MCF 10A (cell line): ENCODE results near the gene RINL. TPM values are rescaled to one million over a fixed set of nuclear protein-coding genes. Genes with fewer than 3 reads are reported as not detected.

Source experiments
- BruUV-seq: library from RNA; stranded (reverse); fragments of 400-500 nt; replicated peaks from 2 replicates; lab custom pipeline; 2021; lab: Mats Ljungman, UMichigan
- CTCF ChIA-PET: fragments of 300-600 bp; sonication (Branson Sonifier 250); formaldehyde crosslinking; extraction: SDS; loops from one replicate; lab custom pipeline; 2021; ENCODE audit warnings: antibody characterized with exemption, inconsistent platforms; lab: Yijun Ruan, JAX
- POLR2A ChIA-PET: fragments of 300-600, 350-650 bp; sonication (Branson Sonifier 250); formaldehyde crosslinking; extraction: SDS; loops from one replicate; lab custom pipeline; 2020; ENCODE audit warnings: antibody characterized with exemption, inconsistent platforms; lab: Yijun Ruan, JAX
- DNase-seq: peaks from one replicate; pipeline ENCODE4 v3.0.0-alpha.2; 2018; ENCODE audit not compliant: unreplicated experiment
- H3K27ac Mint-ChIP-seq: one replicate; pipeline ENCODE4 v1.8.0; 2022; ENCODE audit warnings: mild to moderate bottlenecking, low read depth, mixed read lengths; ENCODE audit not compliant: unreplicated experiment
- H3K27me3 Mint-ChIP-seq: one replicate; pipeline ENCODE4 v1.8.0; 2022; ENCODE audit warnings: mixed read lengths; ENCODE audit not compliant: insufficient read depth, unreplicated experiment
- H3K36me3 Mint-ChIP-seq: one replicate; pipeline ENCODE4 v1.8.0; 2022; ENCODE audit warnings: mild to moderate bottlenecking, moderate library complexity, mixed read lengths; ENCODE audit not compliant: insufficient read depth, unreplicated experiment
- H3K4me1 Mint-ChIP-seq: one replicate; pipeline ENCODE4 v1.8.0; 2022; ENCODE audit warnings: mixed read lengths; ENCODE audit not compliant: insufficient read depth, unreplicated experiment
- H3K4me3 Mint-ChIP-seq: one replicate; pipeline ENCODE4 v1.8.0; 2022; ENCODE audit warnings: mild to moderate bottlenecking, moderate library complexity, mixed read lengths; ENCODE audit not compliant: unreplicated experiment
- H3K9me3 Mint-ChIP-seq: one replicate; pipeline ENCODE4 v1.8.0; 2022; ENCODE audit warnings: mixed read lengths; ENCODE audit not compliant: unreplicated experiment
- intact Hi-C: fragments of 100-400 bp; cut with micrococcal nuclease; formaldehyde crosslinking; loops from 2 replicates; pipeline ENCODE4 v1.14.1; 2022
- total RNA-seq: library from RNA; stranded (reverse); gene quantifications from 2 replicates; pipeline ENCODE4 v1.2.3, GENCODE V29; 2022
- TF ChIP-seq, protein P1 (sequence below): fragments of 200-600 bp; IDR thresholded peaks from one replicate; pipeline ENCODE4 v1.8.0; 2022; ENCODE audit warnings: antibody characterized with exemption, mild to moderate bottlenecking; ENCODE audit not compliant: unreplicated experiment

The RINL gene
- total RNA-seq, 1 experiment from 2014 or later, result 4.7 TPM

DNA sequence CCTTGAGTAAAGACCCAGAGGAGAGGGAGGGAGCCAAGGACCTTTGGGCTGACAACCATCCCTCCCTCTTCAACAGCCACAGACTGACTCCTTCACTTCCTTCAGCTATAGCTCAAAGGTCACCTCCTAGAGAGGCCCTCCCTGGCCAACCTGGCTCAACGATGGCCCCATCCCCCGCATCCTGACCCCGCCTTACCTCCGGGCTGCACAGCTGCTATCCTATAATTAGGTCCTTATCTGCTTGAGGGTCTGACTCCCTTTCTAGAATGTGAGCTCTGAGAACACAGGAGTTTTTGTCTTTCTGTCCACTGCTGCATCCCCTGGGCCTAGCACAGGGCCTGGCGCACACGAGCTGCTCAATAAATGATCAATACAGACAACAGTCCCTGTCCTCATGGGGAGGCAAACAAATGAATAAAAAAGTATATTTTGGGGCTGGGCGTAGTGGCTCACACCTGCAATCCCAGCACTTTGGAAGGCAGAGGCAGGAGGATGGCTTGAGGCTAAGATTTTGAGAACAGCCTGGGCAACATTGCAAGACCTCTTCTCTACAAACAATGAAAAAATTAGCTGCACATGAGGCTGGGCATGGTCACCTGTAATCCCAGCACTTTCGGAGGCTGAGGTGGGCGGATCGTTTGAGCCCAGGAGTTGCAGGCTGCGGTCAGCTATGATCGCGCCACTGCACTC is 58.7 kb downstream of the RINL start:
- Mint-ChIP-seq H3K9me3 (peaks cover 5% of the 10 kb centered on the region), H3K27me3 (no peaks in the 10 kb centered on the region), H3K36me3 (peaks cover 34% of the 10 kb centered on the region), H3K27ac (no peak overlapping the region), H3K4me1 (peaks cover 4% of the 10 kb centered on the region), H3K4me3 (no peak overlapping the region)
- DNase-seq, result no peak
- TF ChIP-seq, protein P1, sequence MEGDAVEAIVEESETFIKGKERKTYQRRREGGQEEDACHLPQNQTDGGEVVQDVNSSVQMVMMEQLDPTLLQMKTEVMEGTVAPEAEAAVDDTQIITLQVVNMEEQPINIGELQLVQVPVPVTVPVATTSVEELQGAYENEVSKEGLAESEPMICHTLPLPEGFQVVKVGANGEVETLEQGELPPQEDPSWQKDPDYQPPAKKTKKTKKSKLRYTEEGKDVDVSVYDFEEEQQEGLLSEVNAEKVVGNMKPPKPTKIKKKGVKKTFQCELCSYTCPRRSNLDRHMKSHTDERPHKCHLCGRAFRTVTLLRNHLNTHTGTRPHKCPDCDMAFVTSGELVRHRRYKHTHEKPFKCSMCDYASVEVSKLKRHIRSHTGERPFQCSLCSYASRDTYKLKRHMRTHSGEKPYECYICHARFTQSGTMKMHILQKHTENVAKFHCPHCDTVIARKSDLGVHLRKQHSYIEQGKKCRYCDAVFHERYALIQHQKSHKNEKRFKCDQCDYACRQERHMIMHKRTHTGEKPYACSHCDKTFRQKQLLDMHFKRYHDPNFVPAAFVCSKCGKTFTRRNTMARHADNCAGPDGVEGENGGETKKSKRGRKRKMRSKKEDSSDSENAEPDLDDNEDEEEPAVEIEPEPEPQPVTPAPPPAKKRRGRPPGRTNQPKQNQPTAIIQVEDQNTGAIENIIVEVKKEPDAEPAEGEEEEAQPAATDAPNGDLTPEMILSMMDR, result no peak
- intact Hi-C loops, result no loop called here
- POLR2A ChIA-PET, result interaction anchor here (0.6 to 1.5 kb wide), 2 partner anchors 35 to 54 kb away, joined by 3 read pairs; no protein-coding TSS in a partner anchor
- no TSS peak for BruUV-seq
- CTCF ChIA-PET, result no interaction called here

Other genes starting within 250 kb of the RINL start
- 300 and 320 TPM in 2 replicates for gene ACTN4, start 230.6 kb downstream of the RINL start, total RNA-seq
- not detected in 2 replicates for gene CAPN12, start 133.8 kb downstream of the RINL start, total RNA-seq
- gene LGALS7, start 104.8 kb downstream of the RINL start, total RNA-seq, result 1.1 TPM in 1 of 2 replicates, not detected in the other
- 2.5 and 2.6 TPM in 2 replicates for gene LGALS7B, start 89.1 kb downstream of the RINL start, total RNA-seq
- gene LGALS4, start 65.3 kb downstream of the RINL start, total RNA-seq, result 0.61 TPM in 1 of 2 replicates, not detected in the other
- gene ECH1, start 46.5 kb downstream of the RINL start, total RNA-seq, result 109 and 130 TPM in 2 replicates
- gene HNRNPL, start 28.3 kb downstream of the RINL start, total RNA-seq, result 288 and 421 TPM in 2 replicates
- gene SIRT2, start 21.3 kb upstream of the RINL start, total RNA-seq, result 35.5 and 37.4 TPM in 2 replicates
- 45.1 and 45.4 TPM in 2 replicates for gene NFKBIB, start 21.7 kb upstream of the RINL start, total RNA-seq
- 0.39 TPM in 1 of 2 replicates, not detected in the other for gene CCER2, start 33.9 kb upstream of the RINL start, total RNA-seq
- 9.3 and 23.6 TPM in 2 replicates for gene SARS2, start 52.5 kb upstream of the RINL start, total RNA-seq
- 38.1 and 53.3 TPM in 2 replicates for gene MRPS12, start 52.7 kb upstream of the RINL start, total RNA-seq
- gene FBXO17, start 97.5 kb upstream of the RINL start, total RNA-seq, result 5.2 and 5.8 TPM in 2 replicates
- 0.28 TPM in 1 of 2 replicates, not detected in the other for gene FBXO27, start 154.3 kb upstream of the RINL start, total RNA-seq
- not detected in 2 replicates for gene ACP7, start 206.1 kb upstream of the RINL start, total RNA-seq
- gene PAK4, start 247.5 kb upstream of the RINL start, total RNA-seq, result 28.4 and 29.5 TPM in 2 replicates